SK-N-SH (cell line): ENCODE measurements around the gene RAE1. TPM values are rescaled to one million over a fixed set of nuclear protein-coding genes. Genes with fewer than 3 reads are reported as not detected.

ENCODE experiments used
- CTCF ChIA-PET: fragments of 300-600, 350-600 bp; formaldehyde crosslinking; extraction: SDS; loops from one replicate; lab custom pipeline; 2021; lab: Yijun Ruan, JAX
- POLR2A ChIA-PET: fragments of 350-600 bp; sonication (Branson Sonifier 250); formaldehyde crosslinking; extraction: SDS; loops from one replicate; lab custom pipeline; 2020; ENCODE audit warnings: antibody characterized with exemption, inconsistent platforms; lab: Yijun Ruan, JAX
- DNase-seq: peaks from one replicate; pipeline ENCODE4 v3.0.0; 2012
- H2AFZ ChIP-seq: fragments of 200-600 bp; sonication (generic); 2 replicates; pipeline ENCODE4 v1.8.1; 2016; ENCODE audit warnings: antibody characterized with exemption, mild to moderate bottlenecking, low read depth
- H3F3A ChIP-seq: fragments of 200-600 bp; sonication (generic); replicated peaks from 2 replicates; pipeline ENCODE3; 2016; ENCODE audit warnings: antibody characterized with exemption, mild to moderate bottlenecking; ENCODE audit not compliant: insufficient read depth
- H3K27ac ChIP-seq, 2 experiments: fragments of 200-500 bp in 1 of 2; fragments of 200-600 bp in 1 of 2; sonication (Bioruptor generic) in 1 of 2; sonication (generic), shearing (Covaris generic) in 1 of 2; 2 replicates each; pipeline versions ENCODE4 v1.5.1 to v1.6.1; 2014 to 2016; ENCODE audit warnings: low read depth in 2 of 2, inconsistent platforms in 1 of 2, low read length in 1 of 2, mild to moderate bottlenecking in 1 of 2, mixed read lengths in 1 of 2
- H3K27me3 ChIP-seq: fragments of 200-600 bp; sonication (generic), shearing (Covaris generic); 2 replicates; pipeline ENCODE4 v1.6.1; 2016; ENCODE audit warnings: mixed run types; ENCODE audit not compliant: insufficient read depth
- H3K36me3 ChIP-seq, 2 experiments: fragments of 200-500 bp in 1 of 2; fragments of 200-600 bp in 1 of 2; sonication (Bioruptor generic) in 1 of 2; sonication (generic) in 1 of 2; replicated peaks in 1 of 2; 2 replicates each; pipeline versions ENCODE3 to v1.5.1; 2014 to 2016; ENCODE audit warnings: low read length in 1 of 2, mild to moderate bottlenecking in 1 of 2; ENCODE audit not compliant: insufficient read depth in 2 of 2, control insufficient read depth in 1 of 2
- H3K4me1 ChIP-seq, 2 experiments: fragments of 200-500 bp in 1 of 2; fragments of 200-600 bp in 1 of 2; sonication (Bioruptor generic) in 1 of 2; sonication (generic), shearing (Covaris generic) in 1 of 2; 2 replicates each; pipeline versions ENCODE4 v1.5.1 to v1.6.1; 2014 to 2016; ENCODE audit warnings: low read depth in 1 of 2, low read length in 1 of 2, mixed run types in 1 of 2; ENCODE audit not compliant: insufficient read depth in 2 of 2, control insufficient read depth in 1 of 2
- H3K4me2 ChIP-seq: fragments of 200-600 bp; sonication (generic), shearing (Covaris generic); 2 replicates; pipeline ENCODE4 v1.6.1; 2017; ENCODE audit warnings: mixed run types
- H3K4me3 ChIP-seq, 2 experiments: fragments of 200-500 bp in 1 of 2; fragments of 200-600 bp in 1 of 2; sonication (Bioruptor generic) in 1 of 2; sonication (generic), shearing (Covaris generic) in 1 of 2; 2 replicates each; pipeline versions ENCODE4 v1.5.1 to v1.8.1; 2014 to 2016; ENCODE audit warnings: low read depth in 2 of 2, inconsistent platforms in 1 of 2, low read length in 1 of 2, mild to moderate bottlenecking in 1 of 2, mixed read lengths in 1 of 2, moderate library complexity in 1 of 2
- H3K79me2 ChIP-seq: fragments of 200-600 bp; sonication (generic); 2 replicates; pipeline ENCODE4 v1.8.1; 2017; ENCODE audit warnings: mild to moderate bottlenecking; ENCODE audit not compliant: insufficient read depth
- H3K9ac ChIP-seq: fragments of 200-600 bp; sonication (generic); 2 replicates; pipeline ENCODE4 v1.6.1; 2017; ENCODE audit warnings: mixed run types
- H3K9me2 ChIP-seq: fragments of 200-600 bp; sonication (generic); 2 replicates; pipeline ENCODE4 v1.6.1; 2017; ENCODE audit warnings: mixed run types
- H3K9me3 ChIP-seq: fragments of 200-600 bp; sonication (generic); 2 replicates; pipeline ENCODE4 v1.6.1; 2017; ENCODE audit warnings: mixed run types, mild to moderate bottlenecking, moderate library complexity
- H4K20me1 ChIP-seq: fragments of 200-600 bp; sonication (generic); 2 replicates; pipeline ENCODE4 v1.6.1; 2017; ENCODE audit warnings: mild to moderate bottlenecking, mixed run types; ENCODE audit not compliant: insufficient read depth
- CHD2 ChIP-seq: fragments of 150-350 bp; IDR thresholded peaks from 2 replicates; pipeline ENCODE4 v1.6.1; 2018; ENCODE audit warnings: low read length; ENCODE audit not compliant: partially characterized antibody
- CTCF ChIP-seq: fragments of 200-600 bp; sonication (generic); IDR thresholded peaks from 2 replicates; pipeline ENCODE4 v1.6.1; 2017; ENCODE audit warnings: antibody characterized with exemption, mild to moderate bottlenecking, moderate library complexity
- MEF2A ChIP-seq: IDR thresholded peaks from 2 replicates; pipeline ENCODE4 v1.4.0; 2012; ENCODE audit warnings: low read depth, borderline replicate concordance
- RAD21 ChIP-seq: IDR thresholded peaks from 2 replicates; pipeline ENCODE4 v1.6.1; 2012; ENCODE audit warnings: mild to moderate bottlenecking, low read length
- ZBTB33 ChIP-seq: IDR thresholded peaks from 2 replicates; pipeline ENCODE4 v1.4.0; 2012; ENCODE audit warnings: low read depth, borderline replicate concordance
- WGBS: methylation state at CpG from one replicate; pipeline ENCODE4 v1.1.6; 2017; ENCODE audit warnings: low lambda C conversion rate; 5-methylcytosine and 5-hydroxymethylcytosine counted together
- polyA plus RNA-seq, 3 experiments: library from polyadenylated mRNA; depleted of rRNA; stranded (reverse); fragments of >200 nt; gene quantifications; 2 replicates each; pipeline ENCODE4 v1.2.3, GENCODE V29; 2012

Gene RAE1
- polyA plus RNA-seq, 1 of the 3 experiments (the other 2 are of a cell fraction): 82.4 TPM

- no peak for DNase-seq
- CTCF ChIA-PET: interaction anchor here (1.0 to 1.7 kb wide), 2 partner anchors 18 to 146 kb away, joined by 3 to 4 read pairs; no protein-coding TSS in a partner anchor
These were observed 1.2 kb downstream of the RAE1 start for GRCh38 chr20:57352305-57352704.

GRCh38 chr20:57353351-57353750, 2.3 kb downstream of the RAE1 start:
- ChIA-PET CTCF (no interaction called here), POLR2A (no interaction called here)
- 97% methylated on average over 9 of the region's 9 CpGs for WGBS

More at GRCh38 chr20:57352305-57352704, 1.2 kb downstream of the RAE1 start:
- Histone ChIP-seq H3K4me1 (peaks cover 0 to 13% of the 10 kb centered on the region in 2 experiments; a peak in 2 of 4 replicates), H3K4me2 (peak overlapping the region; percentile 87), H3K9me3 (no peaks in the 10 kb centered on the region), H3K9me2 (no peaks in the 10 kb centered on the region), H3F3A (peaks cover 14% of the 10 kb centered on the region), H3K4me3 (peak overlapping the region; percentile 90 to 100), H3K27me3 (no peaks in the 10 kb centered on the region), H3K36me3 (peaks cover 0 to 36% of the 10 kb centered on the region in 2 experiments), H3K27ac (no peak overlapping the region), H2AFZ (no peak overlapping the region), H3K9ac (peak overlapping the region; percentile 96), H3K79me2 (peaks cover 49% of the 10 kb centered on the region), H4K20me1 (peaks cover 11% of the 10 kb centered on the region)
- POLR2A ChIA-PET: no interaction called here
- TF ChIP-seq ZBTB33 (no peak), MEF2A (no peak), RAD21 (no peak)
- 59% methylated on average over 5 of the region's 6 CpGs for WGBS

More at GRCh38 chr20:57353351-57353750, 2.3 kb downstream of the RAE1 start:
- Histone ChIP-seq H3K4me2 (no peak overlapping the region), H3K9me2 (no peaks in the 10 kb centered on the region), H3K9ac (no peak overlapping the region), H2AFZ (no peak overlapping the region), H3K79me2 (peaks cover 49% of the 10 kb centered on the region), H3F3A (peaks cover 14% of the 10 kb centered on the region), H4K20me1 (peaks cover 11% of the 10 kb centered on the region), H3K27me3 (no peaks in the 10 kb centered on the region), H3K9me3 (no peaks in the 10 kb centered on the region), H3K27ac (no peak overlapping the region), H3K4me3 (no peak overlapping the region), H3K36me3 (peaks cover 0 to 41% of the 10 kb centered on the region in 2 experiments), H3K4me1 (peaks cover 0 to 13% of the 10 kb centered on the region in 2 experiments; a peak in 2 of 4 replicates)
- DNase-seq: no peak
- peak; percentile 16; the same call in 1 of the 2 replicates for TF ChIP-seq CTCF
- TF ChIP-seq CHD2: no peak
